ENCODE results near the gene ATP8A2.

DNA sequence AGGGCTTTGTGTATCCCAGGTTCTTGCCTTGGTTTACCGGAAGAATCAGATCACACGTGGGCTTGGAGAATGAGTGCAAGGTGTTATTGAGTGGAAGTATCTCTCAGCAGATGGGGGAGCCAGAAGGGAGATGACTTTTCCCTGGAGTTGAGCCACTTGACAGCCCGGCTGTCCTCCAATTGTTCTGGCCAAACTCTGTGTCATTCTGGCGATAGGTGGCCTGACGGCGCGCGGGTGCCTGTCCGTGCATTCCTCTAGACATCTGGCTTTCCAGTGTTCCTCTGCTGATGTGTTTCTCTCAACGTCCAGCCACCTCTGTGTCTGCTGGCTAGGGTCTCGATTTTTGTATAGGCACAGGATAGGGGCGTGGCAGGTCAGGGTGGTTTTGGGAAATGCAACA, 498.2 kb downstream of the ATP8A2 start:
- TF ChIP-seq SUZ12 (IDR thresholded peaks at IDR 0.05; ENCODE audit: extremely low read depth, insufficient read depth, insufficient read length) (no peak), YY1 (IDR thresholded peaks at IDR 0.05; ENCODE audit: insufficient read depth, insufficient read length) (no peak)

Data from NT2/D1 (cell line).